Ishikawa (cell line): Measurements from ENCODE around the gene LMF1.

Experiments
- CEBPB ChIP-seq: IDR thresholded peaks from 2 replicates; pipeline ENCODE4 v1.6.1; 2012
- CREB1 ChIP-seq: IDR thresholded peaks from 2 replicates; pipeline ENCODE4 v1.6.1; 2012; ENCODE audit warnings: low read depth
- EGR1 ChIP-seq: IDR thresholded peaks from 2 replicates; pipeline ENCODE4 v1.6.1; 2012
- EP300 ChIP-seq: IDR thresholded peaks from 2 replicates; pipeline ENCODE4 v1.6.1; 2012; ENCODE audit warnings: borderline replicate concordance
- FOXM1 ChIP-seq: IDR thresholded peaks from 2 replicates; pipeline ENCODE4 v1.6.1; 2012; ENCODE audit warnings: low read depth, borderline replicate concordance
- NFIC ChIP-seq: IDR thresholded peaks from 2 replicates; pipeline ENCODE4 v1.6.1; 2012
- RAD21 ChIP-seq: IDR thresholded peaks from 2 replicates; pipeline ENCODE4 v1.6.1; 2012; ENCODE audit warnings: low read depth
- TAF1 ChIP-seq: IDR thresholded peaks from 2 replicates; pipeline ENCODE4 v1.6.1; 2012; ENCODE audit warnings: low read depth, mild to moderate bottlenecking
- TCF12 ChIP-seq: IDR thresholded peaks from 2 replicates; pipeline ENCODE4 v1.6.1; 2012; ENCODE audit warnings: low read depth
- TEAD4 ChIP-seq: IDR thresholded peaks from 2 replicates; pipeline ENCODE4 v1.6.1; 2012
- YY1 ChIP-seq: IDR thresholded peaks from 2 replicates; pipeline ENCODE4 v1.6.1; 2012; ENCODE audit warnings: low read depth
- ZBTB7A ChIP-seq: IDR thresholded peaks from 2 replicates; pipeline ENCODE4 v1.6.1; 2012; ENCODE audit warnings: low read depth
- TF ChIP-seq, protein P1 (sequence below): IDR thresholded peaks from 2 replicates; pipeline ENCODE4 v1.6.1; 2012
- TF ChIP-seq, protein P2 (sequence below): IDR thresholded peaks from 2 replicates; pipeline ENCODE4 v1.6.1; 2012; ENCODE audit warnings: low read depth, mild to moderate bottlenecking
- TF ChIP-seq, protein P3 (sequence below): IDR thresholded peaks from 2 replicates; pipeline ENCODE4 v1.6.1; 2012

LMF1 gene

DNA sequence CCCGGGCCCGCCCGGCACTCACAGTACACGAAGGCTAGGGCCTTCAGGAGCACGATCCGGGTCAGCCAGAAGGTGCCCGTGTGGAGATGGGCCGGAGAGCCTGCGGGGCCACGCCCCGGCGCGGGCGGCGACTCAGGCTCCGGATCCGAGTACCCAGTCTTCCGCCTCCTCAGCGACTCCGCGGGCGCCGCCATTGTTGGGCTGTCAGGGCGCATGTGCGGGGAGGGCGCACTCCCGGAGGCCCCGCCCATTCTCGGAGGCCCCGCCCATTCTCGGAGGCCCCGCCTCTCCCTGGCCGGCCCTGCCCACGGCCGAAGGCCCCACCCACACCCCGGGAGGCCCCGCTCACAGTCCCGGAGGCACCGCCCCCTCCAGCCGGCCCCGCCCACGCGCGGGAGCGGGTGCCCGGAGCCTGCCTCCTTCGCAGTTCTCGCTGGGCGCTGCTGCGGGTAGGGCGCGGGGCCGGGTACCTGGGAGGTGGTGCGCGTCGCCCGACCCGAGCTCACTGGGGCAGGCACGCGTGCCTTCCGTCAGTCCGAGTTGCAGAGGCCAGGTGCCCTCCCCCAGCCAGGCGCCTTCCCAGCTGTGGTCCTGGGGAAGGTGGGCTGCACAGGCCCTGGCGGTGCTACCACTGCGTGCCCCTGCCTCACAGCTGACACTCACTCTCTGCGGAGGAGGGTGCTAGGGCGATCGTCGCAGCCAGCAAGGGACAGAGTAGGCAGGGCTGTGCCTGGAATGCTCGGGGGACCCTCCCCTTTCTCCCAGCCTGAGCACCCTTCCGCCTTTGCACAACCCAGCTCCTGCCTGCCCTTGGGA, at the start of gene LMF1:
TSS of gene LMF1 (minus strand) at position 219 of the 816 bp plus-strand sequence. CDS start at position 215, 4 bp downstream.
- TF ChIP-seq YY1 (peak; percentile 94), EGR1 (peak; percentile 12; the same call in 1 of the 2 replicates), TAF1 (peak; percentile 85), CEBPB (no peak), TEAD4 (no peak), ZBTB7A (no peak), EP300 (no peak), TCF12 (peak; percentile 48; the same call in 1 of the 2 replicates)
- TF ChIP-seq, protein P1, sequence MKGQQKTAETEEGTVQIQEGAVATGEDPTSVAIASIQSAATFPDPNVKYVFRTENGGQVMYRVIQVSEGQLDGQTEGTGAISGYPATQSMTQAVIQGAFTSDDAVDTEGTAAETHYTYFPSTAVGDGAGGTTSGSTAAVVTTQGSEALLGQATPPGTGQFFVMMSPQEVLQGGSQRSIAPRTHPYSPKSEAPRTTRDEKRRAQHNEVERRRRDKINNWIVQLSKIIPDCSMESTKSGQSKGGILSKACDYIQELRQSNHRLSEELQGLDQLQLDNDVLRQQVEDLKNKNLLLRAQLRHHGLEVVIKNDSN, result no peak
- TF ChIP-seq, protein P2, sequence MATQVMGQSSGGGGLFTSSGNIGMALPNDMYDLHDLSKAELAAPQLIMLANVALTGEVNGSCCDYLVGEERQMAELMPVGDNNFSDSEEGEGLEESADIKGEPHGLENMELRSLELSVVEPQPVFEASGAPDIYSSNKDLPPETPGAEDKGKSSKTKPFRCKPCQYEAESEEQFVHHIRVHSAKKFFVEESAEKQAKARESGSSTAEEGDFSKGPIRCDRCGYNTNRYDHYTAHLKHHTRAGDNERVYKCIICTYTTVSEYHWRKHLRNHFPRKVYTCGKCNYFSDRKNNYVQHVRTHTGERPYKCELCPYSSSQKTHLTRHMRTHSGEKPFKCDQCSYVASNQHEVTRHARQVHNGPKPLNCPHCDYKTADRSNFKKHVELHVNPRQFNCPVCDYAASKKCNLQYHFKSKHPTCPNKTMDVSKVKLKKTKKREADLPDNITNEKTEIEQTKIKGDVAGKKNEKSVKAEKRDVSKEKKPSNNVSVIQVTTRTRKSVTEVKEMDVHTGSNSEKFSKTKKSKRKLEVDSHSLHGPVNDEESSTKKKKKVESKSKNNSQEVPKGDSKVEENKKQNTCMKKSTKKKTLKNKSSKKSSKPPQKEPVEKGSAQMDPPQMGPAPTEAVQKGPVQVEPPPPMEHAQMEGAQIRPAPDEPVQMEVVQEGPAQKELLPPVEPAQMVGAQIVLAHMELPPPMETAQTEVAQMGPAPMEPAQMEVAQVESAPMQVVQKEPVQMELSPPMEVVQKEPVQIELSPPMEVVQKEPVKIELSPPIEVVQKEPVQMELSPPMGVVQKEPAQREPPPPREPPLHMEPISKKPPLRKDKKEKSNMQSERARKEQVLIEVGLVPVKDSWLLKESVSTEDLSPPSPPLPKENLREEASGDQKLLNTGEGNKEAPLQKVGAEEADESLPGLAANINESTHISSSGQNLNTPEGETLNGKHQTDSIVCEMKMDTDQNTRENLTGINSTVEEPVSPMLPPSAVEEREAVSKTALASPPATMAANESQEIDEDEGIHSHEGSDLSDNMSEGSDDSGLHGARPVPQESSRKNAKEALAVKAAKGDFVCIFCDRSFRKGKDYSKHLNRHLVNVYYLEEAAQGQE, result no peak
- TF ChIP-seq, protein P3, sequence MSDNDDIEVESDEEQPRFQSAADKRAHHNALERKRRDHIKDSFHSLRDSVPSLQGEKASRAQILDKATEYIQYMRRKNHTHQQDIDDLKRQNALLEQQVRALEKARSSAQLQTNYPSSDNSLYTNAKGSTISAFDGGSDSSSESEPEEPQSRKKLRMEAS, result peak; percentile 63; the same call in 1 of the 2 replicates

DNA sequence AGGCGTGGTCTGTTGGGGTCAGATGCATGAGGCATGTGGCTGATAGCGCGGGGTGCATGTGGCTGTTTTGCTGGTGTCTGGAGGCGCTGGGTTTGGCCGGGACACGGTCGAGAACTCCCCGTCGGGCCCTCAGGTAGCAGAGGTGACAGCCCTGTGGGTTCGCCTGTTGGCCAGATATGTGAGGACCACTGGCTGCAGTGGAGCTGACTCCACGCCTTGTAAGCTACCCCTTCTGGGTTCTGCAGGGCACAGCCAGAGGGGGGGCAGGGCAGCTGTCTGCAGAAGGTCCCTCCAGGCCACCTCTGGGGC, 49.3 kb upstream of the LMF1 start:
- TF ChIP-seq TCF12 (no peak), CEBPB (no peak), YY1 (no peak), EGR1 (no peak), TEAD4 (no peak), ZBTB7A (no peak), FOXM1 (no peak), EP300 (no peak), TAF1 (no peak), RAD21 (no peak)
- TF ChIP-seq, protein P2, result no peak
- TF ChIP-seq, protein P3, result no peak

DNA sequence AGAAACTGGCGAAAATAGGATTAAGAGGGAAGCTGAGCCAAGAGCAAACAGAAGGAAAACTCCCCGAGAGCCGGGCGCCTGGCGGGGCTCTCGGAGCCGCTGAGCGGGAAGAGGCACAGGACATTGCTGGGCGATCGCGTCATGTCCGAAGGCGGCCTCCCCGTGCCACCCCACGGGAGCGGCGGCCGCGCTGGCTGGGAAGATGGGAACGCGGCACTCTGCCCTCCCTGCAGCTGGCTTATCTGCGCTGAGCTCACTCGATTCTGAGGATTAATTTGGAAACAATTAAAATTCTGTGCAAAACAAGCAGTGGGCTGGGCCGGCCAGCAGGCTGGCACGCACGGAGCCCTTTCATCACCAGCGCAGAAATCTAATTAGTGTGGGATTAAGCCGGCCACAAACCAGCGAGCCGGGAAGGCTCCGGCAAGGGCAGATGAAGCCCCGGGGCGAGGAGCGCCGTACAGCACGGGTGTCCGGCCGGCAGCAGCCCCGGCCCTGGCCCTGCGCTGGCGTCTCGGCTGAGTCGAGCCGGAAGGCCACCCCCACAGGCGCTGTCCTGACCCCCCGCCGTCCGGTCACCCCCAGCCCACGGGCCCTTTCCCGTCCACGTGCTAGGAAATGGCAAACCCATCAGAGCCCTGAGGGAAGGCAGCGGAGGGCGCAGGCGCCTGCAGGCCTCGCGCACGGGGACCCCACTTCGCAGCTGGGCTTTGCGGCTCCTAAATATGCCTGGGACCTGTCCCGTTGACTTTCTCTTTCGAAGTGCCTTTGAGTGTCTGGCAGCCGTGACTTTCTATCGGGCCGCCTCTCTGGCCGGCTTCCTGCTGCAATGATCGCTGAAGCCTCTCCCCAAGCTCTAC, 48.7 kb upstream of the LMF1 start:
- TF ChIP-seq TEAD4 (no peak), ZBTB7A (no peak), NFIC (no peak), FOXM1 (no peak), RAD21 (no peak), TCF12 (no peak), TAF1 (no peak), EGR1 (no peak), YY1 (no peak), CREB1 (no peak), EP300 (no peak), CEBPB (no peak)
- TF ChIP-seq, protein P3, result no peak
- TF ChIP-seq, protein P2, result no peak
- TF ChIP-seq, protein P1, result no peak
